ENCODE data around the gene PNPLA2.

Gene PNPLA2

DNA sequence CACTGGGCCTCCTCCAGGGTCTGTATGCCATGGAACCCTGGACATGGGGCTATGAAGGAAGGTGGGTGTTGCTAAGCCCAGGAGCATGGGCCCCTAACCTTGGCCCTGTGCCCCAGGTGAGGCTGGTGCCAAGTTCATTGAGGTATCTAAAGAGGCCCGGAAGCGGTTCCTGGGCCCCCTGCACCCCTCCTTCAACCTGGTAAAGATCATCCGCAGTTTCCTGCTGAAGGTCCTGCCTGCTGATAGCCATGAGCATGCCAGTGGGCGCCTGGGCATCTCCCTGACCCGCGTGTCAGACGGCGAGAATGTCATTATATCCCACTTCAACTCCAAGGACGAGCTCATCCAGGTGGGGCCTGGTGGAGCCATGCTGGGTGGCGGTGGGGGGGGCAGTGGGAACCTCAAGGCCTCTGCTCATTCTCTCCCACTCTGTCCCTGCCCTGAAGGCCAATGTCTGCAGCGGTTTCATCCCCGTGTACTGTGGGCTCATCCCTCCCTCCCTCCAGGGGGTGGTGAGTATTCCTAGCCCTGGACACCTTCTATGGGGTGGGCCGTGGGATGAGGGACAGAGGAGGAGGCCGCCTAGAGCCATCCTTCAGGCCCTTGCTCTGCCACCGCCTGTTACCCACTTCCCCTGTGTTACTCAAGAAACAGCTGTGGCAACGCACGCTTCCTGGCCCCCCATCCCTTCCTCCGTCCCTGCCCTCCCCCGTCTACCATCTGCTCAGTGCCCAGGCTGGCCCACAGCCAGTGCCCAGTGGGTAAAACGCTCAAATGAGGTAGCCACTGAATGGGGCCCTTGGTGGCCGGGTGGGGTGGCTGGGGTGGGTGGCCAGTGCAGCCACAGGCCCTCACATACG lies 3.0 kb downstream of the PNPLA2 start:
- Histone ChIP-seq H3K4me3 (ENCODE audit: low read depth, low read length, poor library complexity, severe bottlenecking) (no peak overlapping the region), H3K9me2 (ENCODE audit: low read depth, low read length) (no peaks in the 10 kb centered on the region), H3K79me2 (ENCODE audit: insufficient read depth, low read length) (no peaks in the 10 kb centered on the region), H3K4me2 (ENCODE audit: low read length) (no peak overlapping the region), H3K27me3 (ENCODE audit: insufficient read depth, low read length) (no peaks in the 10 kb centered on the region), H3K9ac (ENCODE audit: low read length) (no peak overlapping the region), H3K4me1 (ENCODE audit: insufficient read depth, low read length, severe bottlenecking) (peaks cover 16% of the 10 kb centered on the region), H3K27ac (ENCODE audit: low read depth, low read length, poor library complexity, severe bottlenecking) (no peak overlapping the region), H3K36me3 (ENCODE audit: insufficient read depth, low read length) (peaks cover 14% of the 10 kb centered on the region), H3K9me3 (ENCODE audit: low read length) (no peaks in the 10 kb centered on the region), H3F3A (ENCODE audit: insufficient read depth, low read length) (peaks cover 4% of the 10 kb centered on the region; the same call in 1 of the 2 replicates), H4K20me1 (ENCODE audit: insufficient read depth, low read length) (no peaks in the 10 kb centered on the region), H2AFZ (ENCODE audit: low read length) (no peak overlapping the region)
- TF ChIP-seq, protein P1, sequence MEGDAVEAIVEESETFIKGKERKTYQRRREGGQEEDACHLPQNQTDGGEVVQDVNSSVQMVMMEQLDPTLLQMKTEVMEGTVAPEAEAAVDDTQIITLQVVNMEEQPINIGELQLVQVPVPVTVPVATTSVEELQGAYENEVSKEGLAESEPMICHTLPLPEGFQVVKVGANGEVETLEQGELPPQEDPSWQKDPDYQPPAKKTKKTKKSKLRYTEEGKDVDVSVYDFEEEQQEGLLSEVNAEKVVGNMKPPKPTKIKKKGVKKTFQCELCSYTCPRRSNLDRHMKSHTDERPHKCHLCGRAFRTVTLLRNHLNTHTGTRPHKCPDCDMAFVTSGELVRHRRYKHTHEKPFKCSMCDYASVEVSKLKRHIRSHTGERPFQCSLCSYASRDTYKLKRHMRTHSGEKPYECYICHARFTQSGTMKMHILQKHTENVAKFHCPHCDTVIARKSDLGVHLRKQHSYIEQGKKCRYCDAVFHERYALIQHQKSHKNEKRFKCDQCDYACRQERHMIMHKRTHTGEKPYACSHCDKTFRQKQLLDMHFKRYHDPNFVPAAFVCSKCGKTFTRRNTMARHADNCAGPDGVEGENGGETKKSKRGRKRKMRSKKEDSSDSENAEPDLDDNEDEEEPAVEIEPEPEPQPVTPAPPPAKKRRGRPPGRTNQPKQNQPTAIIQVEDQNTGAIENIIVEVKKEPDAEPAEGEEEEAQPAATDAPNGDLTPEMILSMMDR (IDR thresholded peaks at IDR 0.05; ENCODE audit: low read length) = no peak
- TF ChIP-seq EZH2 (IDR thresholded peaks at IDR 0.05; ENCODE audit: borderline replicate concordance, low read length) = no peak

DNA sequence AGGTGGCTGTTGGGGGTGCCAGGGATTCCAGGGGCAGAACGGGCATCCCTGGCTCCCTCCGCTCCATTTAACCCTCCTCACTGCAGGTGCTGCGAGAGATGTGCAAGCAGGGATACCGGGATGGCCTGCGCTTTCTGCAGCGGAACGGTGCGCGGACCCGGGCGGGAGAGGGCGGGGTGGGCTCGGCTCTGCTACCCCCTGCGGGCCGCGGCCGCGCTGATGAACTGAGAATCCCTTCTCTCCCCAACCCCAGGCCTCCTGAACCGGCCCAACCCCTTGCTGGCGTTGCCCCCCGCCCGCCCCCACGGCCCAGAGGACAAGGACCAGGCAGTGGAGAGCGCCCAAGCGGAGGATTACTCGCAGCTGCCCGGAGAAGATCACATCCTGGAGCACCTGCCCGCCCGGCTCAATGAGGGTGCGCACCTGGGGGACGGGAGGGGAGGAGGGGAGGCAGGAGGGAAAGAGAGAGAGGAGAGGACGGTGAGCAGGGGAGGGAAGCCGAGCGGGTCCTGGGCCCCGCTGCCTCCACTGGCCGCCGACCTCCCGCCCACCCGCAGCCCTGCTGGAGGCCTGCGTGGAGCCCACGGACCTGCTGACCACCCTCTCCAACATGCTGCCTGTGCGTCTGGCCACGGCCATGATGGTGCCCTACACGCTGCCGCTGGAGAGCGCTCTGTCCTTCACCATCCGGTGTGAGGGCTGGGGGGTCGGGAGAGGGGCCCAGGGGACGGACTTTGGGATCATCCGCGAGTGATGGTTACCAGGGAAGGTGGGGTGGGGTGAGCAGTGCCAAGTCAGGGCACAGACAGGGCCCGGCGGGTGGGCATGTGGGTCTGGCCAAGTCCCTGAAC lies 5.0 kb downstream of the PNPLA2 start:
- peaks cover 24% of the 10 kb centered on the region for H3K4me1 ChIP-seq (ENCODE audit: insufficient read depth, low read length, severe bottlenecking)
- H3K9me3 ChIP-seq (ENCODE audit: low read length) = no peaks in the 10 kb centered on the region
- H3K4me3 ChIP-seq (ENCODE audit: low read depth, low read length, poor library complexity, severe bottlenecking) = no peak overlapping the region
- no peaks in the 10 kb centered on the region for H3K9me2 ChIP-seq (ENCODE audit: low read depth, low read length)
- no peak overlapping the region for H3K4me2 ChIP-seq (ENCODE audit: low read length)
- TF ChIP-seq, protein P1 (IDR thresholded peaks at IDR 0.05; ENCODE audit: low read length) = no peak
- TF ChIP-seq EZH2 (IDR thresholded peaks at IDR 0.05; ENCODE audit: borderline replicate concordance, low read length) = no peak
- H3K36me3 ChIP-seq (ENCODE audit: insufficient read depth, low read length) = peaks cover 14% of the 10 kb centered on the region
- H3F3A ChIP-seq (ENCODE audit: insufficient read depth, low read length) = no peaks in the 10 kb centered on the region
- no peaks in the 10 kb centered on the region for H3K79me2 ChIP-seq (ENCODE audit: insufficient read depth, low read length)
- H3K27ac ChIP-seq (ENCODE audit: low read depth, low read length, poor library complexity, severe bottlenecking) = no peak overlapping the region
- no peak overlapping the region for H3K9ac ChIP-seq (ENCODE audit: low read length)
- H4K20me1 ChIP-seq (ENCODE audit: insufficient read depth, low read length) = no peaks in the 10 kb centered on the region
- H2AFZ ChIP-seq (ENCODE audit: low read length) = no peak overlapping the region
- H3K27me3 ChIP-seq (ENCODE audit: insufficient read depth, low read length) = peaks cover 7% of the 10 kb centered on the region

DNA sequence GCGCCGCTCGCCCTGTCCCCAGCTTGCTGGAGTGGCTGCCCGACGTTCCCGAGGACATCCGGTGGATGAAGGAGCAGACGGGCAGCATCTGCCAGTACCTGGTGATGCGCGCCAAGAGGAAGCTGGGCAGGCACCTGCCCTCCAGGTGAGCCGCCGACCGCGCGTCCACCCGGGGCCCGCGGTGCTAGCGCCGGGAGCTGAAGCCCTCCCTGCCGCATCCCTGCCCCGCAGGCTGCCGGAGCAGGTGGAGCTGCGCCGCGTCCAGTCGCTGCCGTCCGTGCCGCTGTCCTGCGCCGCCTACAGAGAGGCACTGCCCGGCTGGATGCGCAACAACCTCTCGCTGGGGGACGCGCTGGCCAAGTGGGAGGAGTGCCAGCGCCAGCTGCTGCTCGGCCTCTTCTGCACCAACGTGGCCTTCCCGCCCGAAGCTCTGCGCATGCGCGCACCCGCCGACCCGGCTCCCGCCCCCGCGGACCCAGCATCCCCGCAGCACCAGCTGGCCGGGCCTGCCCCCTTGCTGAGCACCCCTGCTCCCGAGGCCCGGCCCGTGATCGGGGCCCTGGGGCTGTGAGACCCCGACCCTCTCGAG lies 5.7 kb downstream of the PNPLA2 start:
- H3K27ac ChIP-seq (ENCODE audit: low read depth, low read length, poor library complexity, severe bottlenecking) = no peak overlapping the region
- H3K4me1 ChIP-seq (ENCODE audit: insufficient read depth, low read length, severe bottlenecking) = peaks cover 24% of the 10 kb centered on the region
- no peak overlapping the region for H2AFZ ChIP-seq (ENCODE audit: low read length)
- H3K79me2 ChIP-seq (ENCODE audit: insufficient read depth, low read length) = no peaks in the 10 kb centered on the region
- no peaks in the 10 kb centered on the region for H3K9me3 ChIP-seq (ENCODE audit: low read length)
- no peaks in the 10 kb centered on the region for H3K9me2 ChIP-seq (ENCODE audit: low read depth, low read length)
- no peaks in the 10 kb centered on the region for H4K20me1 ChIP-seq (ENCODE audit: insufficient read depth, low read length)
- H3K4me3 ChIP-seq (ENCODE audit: low read depth, low read length, poor library complexity, severe bottlenecking) = no peak overlapping the region
- no peak for TF ChIP-seq EZH2 (IDR thresholded peaks at IDR 0.05; ENCODE audit: borderline replicate concordance, low read length)
- TF ChIP-seq, protein P1 (IDR thresholded peaks at IDR 0.05; ENCODE audit: low read length) = no peak
- no peak overlapping the region for H3K4me2 ChIP-seq (ENCODE audit: low read length)
- H3K36me3 ChIP-seq (ENCODE audit: insufficient read depth, low read length) = peaks cover 14% of the 10 kb centered on the region
- H3K9ac ChIP-seq (ENCODE audit: low read length) = no peak overlapping the region
- H3K27me3 ChIP-seq (ENCODE audit: insufficient read depth, low read length) = peaks cover 14% of the 10 kb centered on the region
- no peaks in the 10 kb centered on the region for H3F3A ChIP-seq (ENCODE audit: insufficient read depth, low read length)
